HL-60 (cell line): ENCODE results near the gene IFI30.

Source experiments
- DNase-seq, 2 experiments: peaks; one replicate each; pipeline ENCODE4 v3.0.0-alpha.2; 2010 to 2020; ENCODE audit warnings: low read depth in 1 of 2, low spot score in 1 of 2
- H3K27ac ChIP-seq: fragments of 250-450 bp; sonication (Bioruptor Pico); replicated peaks from 2 replicates; pipeline ENCODE4 v1.5.1; 2020; ENCODE audit warnings: mild to moderate bottlenecking, moderate library complexity
- H3K27me3 ChIP-seq: fragments of 250-450 bp; sonication (Bioruptor Pico); 2 replicates; pipeline ENCODE4 v1.5.1; 2021; ENCODE audit warnings: mild to moderate bottlenecking, moderate library complexity; ENCODE audit not compliant: insufficient read depth, poor library complexity, severe bottlenecking
- H3K4me3 ChIP-seq: replicated peaks from 2 replicates; pipeline ENCODE4 v1.5.1; 2011; ENCODE audit warnings: mild to moderate bottlenecking, control low read depth, low read length; ENCODE audit not compliant: insufficient read depth
- CTCF ChIP-seq: IDR thresholded peaks from one replicate; pipeline ENCODE4 v1.5.1; 2011; ENCODE audit warnings: low read length, control low read depth, inconsistent platforms; ENCODE audit not compliant: insufficient read depth
- GABPA ChIP-seq: IDR thresholded peaks from 2 replicates; pipeline ENCODE4 v1.6.1; 2012; ENCODE audit warnings: low read depth
- POLR2AphosphoS5 ChIP-seq: IDR thresholded peaks from 2 replicates; pipeline ENCODE4 v1.6.1; 2012; ENCODE audit warnings: low read depth
- REST ChIP-seq: IDR thresholded peaks from 2 replicates; pipeline ENCODE4 v1.6.1; 2012; ENCODE audit warnings: low read depth; ENCODE audit not compliant: insufficient replicate concordance
- SPI1 ChIP-seq: IDR thresholded peaks from 2 replicates; pipeline ENCODE4 v1.6.1; 2012; ENCODE audit warnings: low read depth, mild to moderate bottlenecking, borderline replicate concordance

Gene IFI30

GRCh38 chr19:18164072-18164471, 9.5 kb upstream of the IFI30 start:
- no peaks in the 10 kb centered on the region for H3K27me3 ChIP-seq
- no peak overlapping the region for H3K27ac ChIP-seq
- no peak overlapping the region for H3K4me3 ChIP-seq
- no peak for TF ChIP-seq REST
- no peak for TF ChIP-seq GABPA
- TF ChIP-seq POLR2AphosphoS5: no peak
- no peak for TF ChIP-seq SPI1
- TF ChIP-seq CTCF: no peak
- DNase-seq: no peak

- no peak overlapping the region for H3K27ac ChIP-seq
- no peak overlapping the region for H3K4me3 ChIP-seq
- H3K27me3 ChIP-seq: no peaks in the 10 kb centered on the region
- no peak for DNase-seq
- no peak for TF ChIP-seq POLR2AphosphoS5
- no peak for TF ChIP-seq REST
- TF ChIP-seq CTCF: no peak
- TF ChIP-seq SPI1: no peak
- TF ChIP-seq GABPA: no peak
These were observed 7.6 kb upstream of the IFI30 start for GRCh38 chr19:18165794-18166544.

GRCh38 chr19:18167011-18167410, 6.6 kb upstream of the IFI30 start:
- H3K27me3 ChIP-seq: no peaks in the 10 kb centered on the region
- no peak for TF ChIP-seq SPI1
- no peak for TF ChIP-seq POLR2AphosphoS5
- no peak for TF ChIP-seq REST
- no peak for TF ChIP-seq CTCF
- no peak for TF ChIP-seq GABPA
- no peak overlapping the region for H3K4me3 ChIP-seq
- no peak overlapping the region for H3K27ac ChIP-seq
- no peak for DNase-seq
